Right forelimb (tissue), 1 donor: ENCODE measurements around the gene TRIM5.

ENCODE experiments used
- DNase-seq: peaks from one replicate; pipeline ENCODE4 v3.0.0-alpha.2; 2018

The TRIM5 gene

DNA sequence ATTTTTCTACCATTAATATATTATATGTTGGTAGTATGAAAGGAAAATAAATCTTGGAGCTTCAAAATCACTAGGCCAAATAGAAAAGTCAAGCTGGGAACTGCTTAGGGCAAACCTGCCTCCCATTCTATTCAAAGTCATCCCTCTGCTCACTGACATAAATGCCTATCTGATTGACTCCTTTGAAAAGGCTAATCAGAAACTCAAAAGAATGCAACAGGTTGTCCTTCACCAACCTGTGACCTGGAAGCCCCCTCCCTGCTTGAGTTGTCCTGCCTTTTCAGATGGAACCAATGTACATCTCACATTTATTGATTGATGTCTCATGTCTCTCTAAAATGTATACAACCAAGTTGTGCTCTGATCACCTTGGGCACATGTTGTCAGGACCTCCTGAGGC is 63.3 kb downstream of the TRIM5 start:
- no peak for DNase-seq

DNA sequence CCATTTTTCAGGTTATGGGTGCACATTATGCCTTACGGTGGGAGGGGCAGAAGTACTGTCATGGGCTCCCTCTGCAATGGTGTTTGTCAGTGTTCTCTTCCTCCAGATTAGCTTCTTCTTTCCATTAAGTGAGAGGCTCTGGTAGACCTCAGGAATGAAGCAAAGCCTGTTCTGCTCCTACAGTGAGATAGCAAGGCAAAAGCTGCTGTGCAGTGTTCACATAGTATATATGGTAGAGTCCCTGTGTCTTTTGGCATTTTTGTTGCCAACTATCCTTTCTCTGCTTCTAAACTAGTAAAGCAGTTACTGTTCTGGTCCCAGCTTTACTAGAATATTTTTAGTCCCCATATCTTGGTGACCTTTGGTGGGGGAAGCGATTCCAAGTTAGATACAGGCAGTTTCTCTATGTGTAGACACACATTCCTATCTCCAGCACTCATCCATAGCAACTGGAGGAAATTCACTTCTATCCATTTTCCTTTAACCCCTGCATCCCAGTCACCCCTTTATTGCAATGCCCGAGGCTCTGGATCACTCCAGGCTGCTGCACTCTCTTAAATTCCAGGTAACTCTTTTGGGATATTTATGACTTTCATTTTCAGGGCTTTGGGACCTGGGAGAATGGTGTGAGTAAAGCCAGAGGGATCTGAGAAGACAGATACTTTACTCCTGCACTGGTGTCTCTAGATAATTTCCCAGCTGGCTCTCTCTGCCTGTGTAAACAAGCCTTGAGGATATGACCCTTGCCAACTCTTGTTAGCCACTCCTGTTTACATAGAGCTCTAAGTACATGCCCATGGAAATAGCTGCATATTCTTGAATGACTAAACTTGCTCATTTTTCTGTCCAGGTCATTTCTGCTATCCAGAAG is 64.0 kb downstream of the TRIM5 start:
- no peak for DNase-seq

DNA sequence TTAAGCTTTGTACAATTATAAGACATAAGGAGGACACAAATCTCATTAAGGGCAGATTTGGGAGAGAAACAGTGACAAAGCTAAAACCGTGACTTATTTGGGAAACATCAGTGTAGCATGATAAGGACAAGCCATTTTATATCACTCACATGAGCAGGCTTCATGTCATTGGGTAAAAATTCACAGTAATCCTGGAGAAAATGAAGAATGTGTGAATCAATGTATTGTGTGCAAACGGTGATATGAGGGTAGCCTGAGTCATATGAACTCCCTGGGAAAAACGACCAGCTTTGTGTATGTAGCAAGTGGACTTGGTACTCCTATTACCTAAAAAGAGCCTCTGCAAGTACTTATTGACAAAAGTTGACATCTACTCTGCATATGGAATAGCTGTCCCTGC is 66.1 kb downstream of the TRIM5 start:
- no peak for DNase-seq
